SW480 (cell line): ENCODE results near the gene DLST.
A peak's percentile ranks its signal among the peaks of the same experiment; 100 is the strongest.

Experiments
- DNase-seq: peaks from one replicate; pipeline ENCODE4 v3.0.0-alpha.2; 2016; ENCODE audit warnings: low spot score

Gene DLST

GRCh38 chr14:74897642-74898041 lies 15.9 kb downstream of the DLST start:
- DNase-seq: no peak

- DNase-seq: no peak
Measured at GRCh38 chr14:74898083-74898482, 16.4 kb downstream of the DLST start.

GRCh38 chr14:74898694-74899093 lies 17.0 kb downstream of the DLST start:
- no peak for DNase-seq

GRCh38 chr14:74902941-74903705 lies 21.4 kb downstream of the DLST start:
- no peak for DNase-seq

GRCh38 chr14:74904635-74905503 lies 23.2 kb downstream of the DLST start:
- no peak for DNase-seq

GRCh38 chr14:74905595-74906142 lies 24.0 kb downstream of the DLST start:
- peak; percentile 25 for DNase-seq

GRCh38 chr14:74906925-74907521 lies 25.3 kb downstream of the DLST start:
- DNase-seq: peak; percentile 59

- no peak for DNase-seq
Measured at GRCh38 chr14:74907744-74908143, 26.0 kb downstream of the DLST start.

GRCh38 chr14:74908861-74909341 lies 27.2 kb downstream of the DLST start:
- DNase-seq: no peak

- DNase-seq: no peak
Measured at GRCh38 chr14:74909501-74909900, 27.8 kb downstream of the DLST start.

GRCh38 chr14:74909911-74910310 lies 28.2 kb downstream of the DLST start:
- no peak for DNase-seq

- DNase-seq: no peak
Measured at GRCh38 chr14:74910556-74910955, 28.8 kb downstream of the DLST start.

GRCh38 chr14:74911221-74911620 lies 29.5 kb downstream of the DLST start:
- no peak for DNase-seq

GRCh38 chr14:74911704-74912103 lies 30.0 kb downstream of the DLST start:
- no peak for DNase-seq

GRCh38 chr14:74912111-74912510 lies 30.4 kb downstream of the DLST start:
- DNase-seq: no peak

- no peak for DNase-seq
Measured at GRCh38 chr14:74912801-74913200, 31.1 kb downstream of the DLST start.

- no peak for DNase-seq
Measured at GRCh38 chr14:74913393-74913910, 31.7 kb downstream of the DLST start.

- peak; percentile 56 for DNase-seq
Measured at GRCh38 chr14:74913986-74914573, 32.4 kb downstream of the DLST start.

- DNase-seq: no peak
Measured at GRCh38 chr14:74915426-74915825, 33.7 kb downstream of the DLST start.

GRCh38 chr14:74915826-74916225 lies 34.1 kb downstream of the DLST start:
- no peak for DNase-seq

- DNase-seq: no peak
Measured at GRCh38 chr14:74917178-74917543, 35.4 kb downstream of the DLST start.

GRCh38 chr14:74917646-74918081 lies 35.9 kb downstream of the DLST start:
- DNase-seq: no peak
